Prostate gland (tissue), 2 donors: ENCODE results near the gene KAT2A. TPM values are rescaled to one million over a fixed set of nuclear protein-coding genes. Genes with fewer than 3 reads are reported as not detected.

Experiments used
- DNase-seq: peaks from one replicate; pipeline ENCODE4 v3.0.0-alpha.2; 2019; ENCODE audit warnings: low spot score
- H3K27ac ChIP-seq, 2 donors: fragments of 200-600 bp; sonication (generic); 2 replicates each; pipeline ENCODE4 v1.5.1; 2017 to 2019
- H3K27me3 ChIP-seq: fragments of 200-600 bp; sonication (generic); replicated peaks from 2 replicates; pipeline ENCODE4 v1.5.1; 2019; ENCODE audit not compliant: insufficient read depth
- H3K36me3 ChIP-seq, 2 donors: fragments of 200-600 bp; sonication (generic); 1 replicate in 1 of 2; 2 replicates in 1 of 2; pipeline versions ENCODE4 v1.5.1 to v1.8.1; 2017 to 2019
- H3K4me1 ChIP-seq: fragments of 200-600 bp; sonication (generic); replicated peaks from 2 replicates; pipeline ENCODE4 v1.5.1; 2019
- H3K4me3 ChIP-seq, 2 donors: fragments of 200-600 bp; sonication (generic); 2 replicates each; pipeline ENCODE4 v1.5.1; 2017 to 2019
- H3K9me3 ChIP-seq: fragments of 200-600 bp; sonication (generic); 2 replicates; pipeline ENCODE4 v1.5.1; 2017
- CTCF ChIP-seq, 4 experiments: fragments of 200-600 bp in 2 of 4; fragments of 450-650 bp in 2 of 4; sonication (generic) in 2 of 4; IDR thresholded peaks; 1 replicate in 3 of 4; 2 replicates in 1 of 4; pipeline ENCODE4 v1.5.1; 2016 to 2019; ENCODE audit warnings: antibody characterized with exemption in 4 of 4, mild to moderate bottlenecking in 2 of 4, moderate library complexity in 2 of 4
- POLR2A ChIP-seq: fragments of 450-650 bp; IDR thresholded peaks from one replicate; pipeline ENCODE4 v1.6.1; 2016; ENCODE audit warnings: antibody characterized with exemption, mild to moderate bottlenecking
- POLR2AphosphoS5 ChIP-seq: sonication (generic); formaldehyde crosslinking; IDR thresholded peaks from one replicate; pipeline ENCODE4 v1.6.1; 2017; ENCODE audit warnings: antibody characterized with exemption
- WGBS: methylation state at CpG from one replicate; pipeline ENCODE4 v1.1.5; 2018; 5-methylcytosine and 5-hydroxymethylcytosine counted together
- intact Hi-C: fragments of 100-400 bp; cut with DNase I; formaldehyde crosslinking; loops from one replicate; pipeline ENCODE4 v1.14.2; 2022
- total RNA-seq, 2 donors: library from RNA; depleted of rRNA; stranded (reverse); fragments of >200 nt; gene quantifications; one replicate each; pipeline ENCODE4 v1.1.0, GENCODE V29; 2016

KAT2A gene
- total RNA-seq, 2 donors from 2014 or later: 32.9 to 90.1 TPM

- H3K27me3 ChIP-seq: no peaks in the 10 kb centered on the region
- TF ChIP-seq CTCF (IDR thresholded peaks at IDR 0.05): peak; percentile 81 to 94 (median 87)
- peak; percentile 59 for TF ChIP-seq POLR2AphosphoS5
- TF ChIP-seq POLR2A: no peak
- DNase-seq: peak; percentile 86
- WGBS: 36% methylated on average over 18 of the region's 18 CpGs
- H3K9me3 ChIP-seq: no peaks in the 10 kb centered on the region
- H3K27ac ChIP-seq: no peak overlapping the region
- peaks cover 8% of the 10 kb centered on the region for H3K4me1 ChIP-seq
- intact Hi-C loops: loop anchor here (1.0 to 5.0 kb wide), 2 partner anchors 50 to 92 kb away; no protein-coding TSS in a partner anchor
- no peak overlapping the region for H3K4me3 ChIP-seq
- no peaks in the 10 kb centered on the region for H3K36me3 ChIP-seq
These were observed 4.3 kb downstream of the KAT2A start for GRCh38 chr17:42116705-42117396.

DNA sequence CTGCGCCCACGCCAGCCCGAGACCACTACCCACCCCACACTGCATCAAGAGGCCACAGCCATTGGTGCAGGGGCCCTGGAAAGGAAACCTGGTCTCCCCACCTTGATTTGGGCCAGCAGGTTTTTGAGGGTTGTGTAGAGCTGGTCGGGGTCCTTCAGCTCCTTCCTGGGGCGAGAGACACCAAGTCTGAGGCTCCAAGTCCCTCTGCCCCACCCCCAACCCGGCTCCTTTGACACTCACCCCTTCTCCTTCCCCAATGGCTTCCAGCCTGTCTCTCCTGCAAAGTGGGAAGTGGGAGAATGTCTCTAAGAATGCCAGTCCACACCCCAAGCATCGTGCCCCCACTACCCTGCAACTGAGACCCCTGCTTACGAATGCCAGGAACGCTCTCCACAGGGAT, 7.0 kb downstream of the KAT2A start:
- H3K27ac ChIP-seq: no peak overlapping the region
- whole genome bisulfite sequencing: 89% methylated on average over 9 of the region's 9 CpGs
- TF ChIP-seq POLR2AphosphoS5 (no peak), CTCF (IDR thresholded peaks at IDR 0.05) (no peak), POLR2A (no peak)
- no peaks in the 10 kb centered on the region for H3K36me3 ChIP-seq
- no peak overlapping the region for H3K4me3 ChIP-seq
- no peaks in the 10 kb centered on the region for H3K27me3 ChIP-seq
- H3K9me3 ChIP-seq: no peaks in the 10 kb centered on the region
- peaks cover 16% of the 10 kb centered on the region for H3K4me1 ChIP-seq
- intact Hi-C loops: loop anchor here (1.0 kb wide), 1 partner anchor 149 kb away; no protein-coding TSS in a partner anchor
- no peak for DNase-seq

DNA sequence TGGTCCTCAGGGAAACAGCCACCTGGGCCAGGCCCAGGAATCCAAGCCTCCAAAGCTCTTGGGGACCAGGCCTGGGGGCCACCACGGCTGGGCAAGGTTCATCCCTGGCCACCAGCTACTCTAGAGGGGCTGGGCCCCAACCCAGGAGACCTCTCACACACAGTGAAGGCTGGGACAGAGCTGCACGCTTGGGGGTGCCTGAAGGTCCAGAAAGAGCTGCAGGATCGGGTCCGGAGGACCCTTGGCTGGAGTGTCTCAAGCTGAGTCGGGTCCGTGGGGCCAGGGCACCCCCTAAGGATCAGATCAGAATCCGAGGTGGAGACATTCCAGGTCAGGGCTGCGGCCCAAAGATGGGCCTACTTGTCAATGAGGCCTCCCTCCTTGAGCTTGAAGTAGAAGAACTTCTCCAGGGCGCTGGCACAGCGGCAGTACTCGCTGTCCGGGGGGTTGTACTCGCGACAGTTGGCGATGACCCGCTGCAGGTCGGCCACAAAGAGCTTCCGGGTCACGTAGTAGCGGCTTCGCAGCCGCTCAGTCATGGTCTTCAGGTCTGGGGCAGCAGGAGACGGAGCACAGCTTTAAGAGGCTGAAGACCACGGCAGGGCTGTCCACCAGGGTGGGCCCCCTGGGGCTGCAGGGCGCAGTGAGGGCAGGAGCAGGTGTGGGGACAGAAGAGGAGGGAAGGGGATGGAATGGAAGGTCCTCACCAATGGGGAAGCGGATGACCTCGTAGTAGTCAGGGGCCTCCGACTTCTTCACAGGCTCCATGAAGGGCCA, 7.7 kb downstream of the KAT2A start:
- intact Hi-C loops: loop anchor here (1.0 kb wide), 1 partner anchor 148 kb away; no protein-coding TSS in a partner anchor
- WGBS: 87% methylated on average over 28 of the region's 28 CpGs
- H3K36me3 ChIP-seq: no peaks in the 10 kb centered on the region
- peak overlapping the region in 1 of 2 donors; percentile 57 for H3K4me3 ChIP-seq
- TF ChIP-seq POLR2AphosphoS5 (no peak), POLR2A (no peak), CTCF (IDR thresholded peaks at IDR 0.05) (no peak)
- peak overlapping the region; percentile 85 to 95 for H3K27ac ChIP-seq
- H3K27me3 ChIP-seq: no peaks in the 10 kb centered on the region
- DNase-seq: no peak
- peaks cover 16% of the 10 kb centered on the region for H3K4me1 ChIP-seq
- H3K9me3 ChIP-seq: no peaks in the 10 kb centered on the region

- Histone ChIP-seq H3K27ac (peak within 1 kb of the TSS; percentile 85 to 95), H3K4me3 (peak within 1 kb of the TSS; percentile 39 to 57), H3K9me3 (no peaks in the 10 kb centered on the region), H3K27me3 (no peaks in the 10 kb centered on the region), H3K4me1 (peaks cover 16% of the 10 kb centered on the region), H3K36me3 (no peaks in the 10 kb centered on the region)
- DNase-seq: peak; percentile 80
- intact Hi-C loops: no loop called here
- TF ChIP-seq POLR2A: peak; percentile 60
- TF ChIP-seq POLR2AphosphoS5: peak; percentile 87
- no peak for TF ChIP-seq CTCF (IDR thresholded peaks at IDR 0.05)
- WGBS: 0% methylated on average over 10 of the region's 10 CpGs
These were observed 8.5 kb downstream of the KAT2A start, which contains the start of gene DHX58 for GRCh38 chr17:42112552-42113176. TSS of gene DHX58 (minus strand) at chr17:42112714. CDS start at chr17:42111892, 822 bp downstream.
